Stimulated activated naive CD4-positive, alpha-beta T cell treated with Interleukin-2 at 50 U/mL for 16 hours (primary cell): ENCODE results near the gene FOLR3.
"Not testable (repeated sequence)": the region's sequence is repeated elsewhere in the genome, so short reads cannot be mapped to it uniquely, and the experiment has no call there.

Source experiments
- DNase-seq: peaks from one replicate; lab custom pipeline; 2025; lab: John Stamatoyannopoulos, UW

Gene FOLR3

DNA sequence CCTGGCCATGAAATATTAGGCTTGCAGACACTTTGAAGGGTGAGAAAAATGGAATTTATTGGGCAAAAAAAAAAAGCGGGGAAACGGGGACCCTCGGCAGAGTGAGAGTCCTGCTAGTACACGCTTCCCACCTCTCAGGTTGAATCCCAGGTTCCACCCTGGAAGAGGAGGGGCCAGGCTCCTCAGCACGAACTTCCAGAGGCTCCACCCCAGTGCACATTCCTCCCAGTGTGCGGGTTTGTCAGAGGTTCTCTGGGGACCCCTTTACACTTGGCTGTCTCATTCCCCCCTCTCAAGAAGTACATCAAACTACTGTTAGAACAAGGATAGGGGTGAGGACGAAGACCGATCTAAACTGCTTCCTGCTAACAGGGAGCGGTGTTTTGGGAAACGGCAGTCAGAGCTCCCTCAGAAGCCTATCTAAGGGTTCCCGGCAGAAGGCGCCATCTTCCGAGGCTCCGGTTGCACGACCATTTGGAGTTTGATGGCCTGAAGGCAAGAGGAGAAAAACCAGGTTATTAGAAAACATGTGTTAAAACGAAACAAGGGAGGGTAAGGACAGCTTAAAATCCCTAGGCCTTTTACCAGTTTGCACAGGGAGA is 27.5 kb downstream of the FOLR3 start:
- DNase-seq: no peak

DNA sequence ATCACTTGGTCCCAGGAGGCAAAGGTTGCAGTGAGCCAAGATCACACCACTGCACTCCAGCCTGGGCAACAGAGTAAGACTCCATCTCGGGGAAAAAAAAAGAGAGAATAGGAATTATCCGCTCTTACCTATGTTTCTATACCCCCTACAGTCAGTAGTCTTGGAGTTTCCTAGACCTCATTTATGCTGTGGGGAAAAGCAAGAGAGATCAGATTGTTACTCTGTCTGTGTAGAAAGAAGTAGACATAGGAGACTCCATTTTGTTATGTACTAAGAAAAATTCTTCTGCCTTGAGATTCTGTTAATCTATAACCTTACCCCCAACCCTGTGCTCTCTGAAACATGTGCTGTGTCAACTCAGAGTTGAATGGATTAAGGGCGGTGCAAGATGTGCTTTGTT is 28.7 kb downstream of the FOLR3 start:
- not testable (repeated sequence) for DNase-seq

DNA sequence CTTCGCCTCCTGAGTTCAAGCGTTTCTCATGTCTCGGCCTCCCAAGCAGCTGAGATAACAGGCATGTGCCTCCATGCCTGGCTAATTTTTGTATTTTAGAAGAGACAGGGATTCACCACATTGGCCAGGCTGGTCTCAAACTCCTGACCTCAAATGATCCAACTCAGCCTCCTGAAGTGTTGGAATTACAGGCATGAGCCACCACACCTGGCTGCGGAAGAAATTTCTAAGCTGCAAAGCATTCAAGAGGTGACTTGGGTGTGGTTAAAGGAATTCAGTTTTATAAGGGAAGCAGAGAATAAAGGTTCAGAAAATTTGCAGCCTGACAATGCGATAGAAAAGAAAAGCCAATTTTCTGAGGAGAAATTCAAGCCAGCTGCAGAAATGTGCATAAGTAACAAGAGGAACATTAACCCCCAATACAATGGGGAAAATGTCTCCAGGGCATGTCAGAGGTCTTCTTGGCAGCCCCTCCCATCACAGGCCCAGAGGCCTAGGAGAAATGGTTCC is 33.6 kb downstream of the FOLR3 start:
- not testable (repeated sequence) for DNase-seq

DNA sequence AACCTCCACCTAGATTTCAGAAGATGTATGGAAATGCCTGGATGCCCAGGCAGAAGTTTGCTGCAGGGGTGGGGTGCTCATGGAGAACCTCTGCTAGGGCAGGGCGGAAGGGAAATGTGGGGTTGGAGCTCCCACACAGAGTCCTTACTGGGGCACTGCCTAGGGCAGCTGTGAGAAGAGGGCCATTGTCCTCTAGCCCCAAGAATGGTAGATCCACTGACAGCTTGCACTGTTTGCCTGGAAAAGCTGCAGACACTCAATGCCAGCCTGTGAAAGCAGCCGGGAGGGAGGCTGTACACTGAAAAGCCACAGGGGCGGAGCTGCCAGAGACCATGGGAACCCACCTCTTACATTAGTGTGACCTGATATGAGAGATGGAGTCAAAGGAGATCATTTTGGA is 34.2 kb downstream of the FOLR3 start:
- not testable (repeated sequence) for DNase-seq

DNA sequence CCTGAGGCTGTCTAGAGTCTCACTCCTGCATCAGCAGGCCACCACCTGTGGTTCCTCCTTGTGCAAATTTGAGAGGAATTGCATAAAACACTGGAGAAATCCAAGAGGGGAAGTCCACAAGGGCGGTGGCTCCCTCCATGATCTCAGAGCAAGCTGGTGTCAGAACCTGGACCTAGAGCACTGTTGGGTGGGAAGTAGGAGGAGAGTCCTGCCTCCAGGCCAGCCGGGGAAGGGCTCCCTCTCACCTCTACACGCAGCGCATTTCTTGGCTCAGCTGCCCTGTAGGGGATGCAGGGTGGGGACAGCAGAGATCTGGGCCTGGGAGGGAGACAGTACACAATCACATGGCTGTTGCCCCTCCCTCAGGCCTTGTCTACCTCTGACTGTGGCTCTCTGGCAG is 36.5 kb downstream of the FOLR3 start:
- DNase-seq: not testable (repeated sequence)

DNA sequence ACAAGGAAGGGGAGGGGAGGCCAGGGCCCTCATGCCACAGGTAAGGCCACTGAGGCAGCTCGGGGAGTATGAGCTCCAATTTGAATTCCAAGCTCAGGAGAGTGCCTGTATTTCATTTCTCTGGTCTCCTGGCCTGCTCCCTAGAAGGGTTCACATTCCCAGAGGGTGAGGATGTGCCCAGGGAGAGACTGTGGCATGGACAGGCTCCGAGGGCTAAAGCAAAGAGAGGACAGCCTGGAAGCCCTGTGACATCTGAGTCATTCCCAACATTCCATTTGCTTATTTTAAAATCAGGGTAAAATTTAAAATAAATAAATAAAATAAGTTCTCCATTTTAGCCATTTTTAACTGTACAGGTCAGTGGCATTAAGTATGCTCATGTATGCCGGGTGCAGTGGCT is 37.8 kb downstream of the FOLR3 start:
- DNase-seq: no peak

DNA sequence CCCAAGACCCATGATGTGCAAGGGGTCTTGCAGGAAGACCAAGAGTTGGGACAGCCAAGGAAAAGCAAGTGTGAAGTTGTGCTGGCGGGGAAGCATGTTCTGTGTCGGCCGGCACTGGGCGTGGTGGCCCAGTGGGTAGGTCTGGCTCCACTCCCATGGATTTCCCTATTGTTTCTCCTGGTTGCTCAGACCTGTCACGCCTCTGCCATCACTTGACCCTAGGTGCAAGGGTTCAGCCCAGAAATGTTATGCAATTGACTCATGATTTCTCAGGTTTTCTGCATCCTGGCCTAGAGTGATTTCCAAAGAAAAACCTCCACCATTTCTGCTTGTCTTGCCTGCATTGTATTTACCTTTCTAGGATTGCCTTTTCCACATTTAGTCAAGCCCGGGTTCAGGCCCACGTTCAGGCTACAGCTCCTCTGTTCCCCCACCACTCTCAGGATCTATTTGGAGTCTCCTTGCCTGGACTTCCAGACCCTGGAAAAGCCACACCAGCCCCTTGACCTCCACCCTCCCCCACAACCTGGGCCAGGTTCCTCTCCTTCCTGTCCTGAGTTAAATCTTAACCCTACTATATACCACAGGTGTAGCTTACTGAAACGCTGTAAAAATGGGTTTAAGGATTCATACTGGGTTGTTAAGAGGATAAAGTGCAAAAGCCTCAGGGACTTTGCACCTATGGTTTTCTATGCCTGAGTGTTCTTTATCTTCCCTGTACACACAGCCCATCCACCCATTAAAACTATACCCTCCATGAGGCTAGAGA is 39.0 kb downstream of the FOLR3 start:
- DNase-seq: no peak

DNA sequence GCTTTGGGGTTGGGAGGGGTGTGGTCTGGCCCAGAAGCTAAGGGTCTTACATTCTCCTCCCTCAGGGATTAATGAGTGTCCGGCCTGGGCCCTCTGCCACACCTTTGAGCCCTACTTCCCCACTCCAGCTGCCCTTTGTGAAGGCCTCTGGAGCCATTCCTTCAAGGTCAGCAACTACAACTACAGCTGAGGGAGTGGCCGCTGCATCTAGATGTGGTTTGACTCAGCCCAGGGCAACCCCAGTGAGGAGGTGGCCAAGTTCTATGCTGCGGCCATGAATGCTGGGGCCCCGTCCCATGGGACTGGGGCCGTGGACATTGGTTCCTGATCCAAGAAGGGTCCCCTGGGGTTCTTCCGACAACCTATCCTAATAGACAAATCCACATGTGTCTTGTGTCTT is 42.1 kb downstream of the FOLR3 start:
- no peak for DNase-seq

DNA sequence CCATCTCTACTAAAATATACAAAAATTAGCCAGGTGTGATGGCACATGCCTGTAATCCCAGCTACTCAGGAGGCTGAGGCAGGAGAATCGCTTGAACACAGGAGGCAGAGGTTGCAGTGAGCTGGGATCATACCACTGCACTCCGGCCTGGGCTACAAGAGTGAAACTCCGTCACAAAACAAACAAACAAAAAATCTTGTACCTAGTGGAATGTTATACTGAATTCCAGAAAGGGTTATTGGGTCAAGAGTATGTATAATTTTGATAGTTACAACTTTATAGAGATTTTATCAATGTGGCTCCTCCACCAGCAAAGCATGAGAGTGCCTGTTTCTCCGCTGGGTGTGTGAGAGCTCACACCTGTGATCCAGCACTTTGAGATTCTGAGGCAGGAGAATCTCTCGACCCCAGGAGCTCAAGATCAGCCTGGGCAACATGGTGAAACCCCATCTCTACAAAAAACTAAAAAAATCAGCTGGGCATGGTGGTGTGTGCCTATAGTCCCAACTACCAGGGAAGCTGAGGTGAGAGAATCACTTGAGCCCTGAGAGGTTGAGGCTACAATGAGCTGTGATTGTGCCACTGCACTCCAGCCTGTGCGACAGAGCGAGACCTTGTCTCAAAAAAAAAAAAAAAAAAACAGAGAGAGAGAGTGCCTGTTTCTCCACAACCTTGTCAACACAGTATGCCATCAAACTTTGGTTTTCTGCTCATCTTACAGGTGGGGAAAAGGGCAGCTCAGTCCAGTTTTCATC is 43.7 kb downstream of the FOLR3 start:
- DNase-seq: no peak

DNA sequence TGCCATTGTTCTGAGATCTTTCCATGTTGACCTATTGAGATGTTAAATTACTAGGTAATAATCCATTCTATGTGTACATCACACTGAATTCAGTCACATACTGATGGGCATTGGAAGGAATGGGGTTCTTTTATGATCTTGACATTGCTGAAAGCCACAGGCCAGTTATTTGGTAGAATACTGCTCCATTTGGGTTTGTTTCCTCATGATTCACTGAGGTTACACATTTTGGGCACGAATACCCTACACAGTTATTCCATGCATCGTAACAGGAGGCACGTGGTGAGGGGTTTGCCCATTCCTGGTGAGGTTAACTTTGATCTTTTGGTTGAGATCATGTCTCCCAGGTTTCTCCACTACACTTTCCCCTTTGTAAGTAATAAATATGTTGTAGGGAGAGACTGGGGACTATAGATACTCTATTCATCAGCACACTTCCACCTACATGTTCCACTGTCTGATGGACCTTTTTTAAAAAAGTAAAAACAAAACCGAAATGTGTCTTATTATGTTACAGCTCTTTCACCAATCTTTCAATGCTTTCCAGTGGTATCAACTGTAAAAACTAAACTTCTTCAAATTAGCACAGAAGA is 44.4 kb downstream of the FOLR3 start:
- no peak for DNase-seq

DNA sequence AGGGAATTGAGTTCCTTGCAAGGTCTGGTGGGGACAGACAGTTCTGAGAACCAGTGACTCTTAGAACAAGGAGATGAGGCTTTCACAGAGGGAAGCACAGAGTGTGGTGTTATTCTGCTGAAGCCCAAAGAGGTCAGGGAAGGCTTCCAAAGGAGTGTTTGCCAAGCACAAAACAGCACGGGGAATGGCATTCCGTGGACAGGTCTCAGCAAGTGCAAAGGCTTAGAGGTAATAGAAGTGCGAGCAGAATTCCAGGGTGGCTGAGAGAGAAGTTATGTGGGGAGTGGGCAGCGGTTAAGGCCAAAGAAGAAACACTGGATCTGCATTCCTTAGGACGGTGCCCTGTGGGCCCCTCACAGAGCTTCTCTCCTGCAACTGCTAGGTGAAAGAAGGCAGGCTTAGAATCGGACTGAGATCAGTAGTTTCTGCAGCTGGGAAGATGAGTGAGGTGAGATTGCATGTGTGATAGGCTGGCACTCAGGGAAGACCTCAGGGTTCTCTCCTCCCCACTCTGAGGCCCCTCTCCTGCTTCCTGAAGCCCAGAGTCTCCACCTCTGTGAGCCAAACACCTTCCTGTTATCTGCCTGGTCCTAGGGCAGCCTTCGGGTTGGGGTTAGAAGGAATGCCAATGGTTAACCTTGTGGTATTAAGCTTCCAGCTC is 45.5 kb downstream of the FOLR3 start:
- DNase-seq: not testable (repeated sequence)

DNA sequence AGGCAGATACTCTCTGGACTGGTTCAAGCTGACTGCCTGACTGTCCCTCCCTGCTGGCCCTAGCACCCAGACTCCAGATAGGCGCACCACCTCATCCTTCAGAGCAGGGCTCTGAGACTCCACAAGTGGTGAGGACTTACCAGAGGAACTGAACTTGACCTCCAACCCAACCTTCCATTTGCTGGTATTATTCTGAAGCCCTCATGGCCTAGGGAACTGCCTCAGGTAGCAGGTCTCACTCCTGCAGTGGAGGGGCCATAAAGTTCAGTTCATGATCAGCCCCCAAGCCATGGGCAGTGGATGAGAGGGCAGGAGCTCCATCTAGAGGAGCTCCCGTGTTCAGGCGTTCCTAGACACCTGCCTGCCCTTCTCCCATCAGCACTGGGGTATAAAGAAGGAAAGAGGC is 46.0 kb downstream of the FOLR3 start:
- DNase-seq: not testable (repeated sequence)

DNA sequence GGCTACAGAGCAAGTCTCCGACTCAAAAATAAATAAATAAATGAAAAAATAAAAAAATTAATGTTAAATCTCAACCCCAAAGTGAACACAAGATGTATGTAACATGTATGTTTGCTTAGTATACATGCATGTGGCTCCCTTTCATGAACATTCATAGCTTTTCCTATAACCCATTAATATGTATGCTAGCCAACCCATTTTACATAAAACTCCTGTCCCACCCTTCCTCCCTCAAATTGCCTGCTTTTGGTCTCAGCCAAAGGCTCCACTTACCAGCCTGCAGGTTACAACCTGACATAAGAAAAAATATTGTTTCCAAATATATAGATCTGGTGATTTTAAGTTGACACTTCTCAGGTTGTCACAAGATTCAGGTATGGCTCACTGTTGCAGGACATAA is 52.7 kb downstream of the FOLR3 start:
- DNase-seq: no peak
